EL (cell line): ENCODE measurements around the gene PHLPP1.

Experiments
- DNase-seq: peaks from one replicate; pipeline ENCODE4 v3.0.0-alpha.2; 2016

The PHLPP1 gene

GRCh38 chr18:62856294-62856693 lies 141.0 kb downstream of the PHLPP1 start:
- DNase-seq = no peak

DNA sequence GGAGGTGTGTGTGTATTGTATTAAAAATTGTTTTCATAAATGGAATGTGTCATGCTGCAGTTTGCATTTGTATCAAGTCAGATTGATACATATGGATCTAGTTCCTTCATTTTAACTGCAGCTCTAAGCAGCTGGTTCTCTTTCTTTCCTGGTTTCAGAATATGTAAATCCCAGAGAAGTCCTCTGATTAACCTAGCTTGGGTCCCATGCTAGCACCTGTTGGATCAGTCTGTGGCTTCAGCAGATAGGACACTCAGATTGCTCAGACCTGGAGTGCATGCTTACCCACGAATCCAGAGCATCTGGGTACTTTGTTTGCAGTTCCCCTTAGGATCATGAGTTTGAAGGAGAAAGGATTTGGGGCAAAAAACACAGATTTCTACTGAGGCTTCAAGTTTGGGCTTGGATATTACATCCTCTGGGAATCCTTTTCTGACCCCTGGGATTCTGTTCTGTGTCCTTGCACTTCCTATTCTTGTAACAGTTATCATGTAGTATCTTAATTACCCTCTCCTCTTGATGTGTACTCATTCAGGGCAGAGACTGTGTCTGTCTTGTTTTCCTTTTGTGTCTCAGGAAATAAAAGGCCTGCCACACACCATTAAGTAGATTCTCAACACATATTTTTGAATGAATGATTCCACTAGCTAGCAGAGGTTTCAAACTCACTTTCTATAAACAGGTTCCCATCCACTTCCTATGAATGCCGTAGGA lies 142.1 kb downstream of the PHLPP1 start:
- DNase-seq = no peak

DNA sequence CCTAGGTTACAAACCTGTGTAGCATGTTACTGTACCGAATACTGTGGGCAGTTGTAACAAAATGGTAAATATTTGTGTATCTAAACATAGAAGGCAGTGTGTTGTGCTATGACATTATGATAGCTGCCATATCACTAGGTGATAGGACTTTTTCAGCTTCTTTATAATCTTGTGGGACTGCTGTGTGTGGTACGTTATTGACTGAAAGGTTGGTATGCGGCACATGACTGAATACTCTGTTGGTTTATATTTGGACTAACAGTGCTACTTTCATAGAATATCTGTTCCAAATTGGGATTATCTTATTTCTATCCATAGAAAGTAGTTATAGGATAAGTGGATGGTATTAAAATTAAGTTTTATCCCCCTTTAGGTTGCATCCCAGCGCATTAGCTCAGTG lies 144.7 kb downstream of the PHLPP1 start:
- DNase-seq = no peak

DNA sequence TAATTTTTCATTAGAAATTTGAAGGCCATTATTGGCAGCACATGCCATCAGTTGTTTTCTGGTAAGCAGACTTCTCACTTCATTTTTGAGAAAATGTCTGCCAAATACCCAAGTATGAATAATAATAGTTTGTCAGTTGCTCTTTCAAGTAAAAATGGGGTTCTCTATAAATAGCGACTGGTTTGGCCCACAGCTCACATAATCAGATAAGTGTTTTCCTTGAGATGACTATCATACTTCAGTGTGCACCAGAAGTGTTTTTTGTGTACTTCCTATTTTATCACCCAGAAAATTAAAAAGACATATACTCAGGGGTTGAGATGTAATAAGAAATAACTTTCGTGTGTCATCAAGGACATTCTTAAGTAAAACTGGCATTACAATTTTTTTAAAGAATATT lies 147.1 kb downstream of the PHLPP1 start:
- DNase-seq = peak; percentile 10

DNA sequence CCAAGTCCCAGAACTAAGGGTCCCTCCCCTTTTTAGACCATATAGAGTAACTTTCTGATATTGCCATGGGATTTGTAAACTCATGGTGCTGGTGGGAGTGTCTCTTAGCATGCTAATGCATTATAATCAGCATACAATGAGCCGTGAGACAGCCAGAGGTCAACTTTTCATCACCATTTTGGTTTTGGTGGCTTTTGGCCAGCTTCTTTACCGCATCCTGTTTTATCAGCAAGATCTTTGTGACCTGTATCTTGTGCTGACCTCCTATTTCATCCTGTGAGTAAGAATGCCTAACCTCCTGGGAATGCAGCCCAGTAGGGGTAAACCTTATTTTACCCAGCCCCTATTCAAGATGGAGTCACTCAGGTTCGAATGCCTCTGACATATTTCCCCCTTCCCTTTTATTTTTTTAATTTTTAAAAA lies 148.2 kb downstream of the PHLPP1 start:
- peak; percentile 93 for DNase-seq

- DNase-seq = no peak
Observed at GRCh38 chr18:62865498-62865897, 150.2 kb downstream of the PHLPP1 start.

DNA sequence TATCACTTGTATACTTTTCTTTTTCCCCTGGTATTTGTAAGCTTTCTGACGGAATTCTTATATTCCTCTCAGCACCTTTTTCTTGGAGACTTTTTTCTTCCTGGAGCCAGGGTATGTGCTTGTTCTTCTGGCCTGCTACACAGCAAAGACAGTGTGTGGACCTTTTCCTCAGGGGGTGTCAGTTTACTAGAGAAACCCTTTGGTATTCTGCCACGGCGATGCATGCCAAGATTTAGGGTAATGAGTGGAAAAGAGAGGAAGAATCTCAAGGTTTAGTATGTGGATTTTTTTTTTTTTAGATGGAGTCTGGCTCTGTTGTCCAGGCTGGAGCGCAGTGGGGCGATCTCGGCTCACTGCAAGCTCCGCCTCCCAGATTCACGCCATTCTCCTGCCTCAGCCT lies 152.2 kb downstream of the PHLPP1 start:
- DNase-seq = no peak

- DNase-seq = no peak
Observed at GRCh38 chr18:62868645-62869044, 153.3 kb downstream of the PHLPP1 start.

GRCh38 chr18:62870643-62871042 lies 155.3 kb downstream of the PHLPP1 start:
- DNase-seq = no peak

DNA sequence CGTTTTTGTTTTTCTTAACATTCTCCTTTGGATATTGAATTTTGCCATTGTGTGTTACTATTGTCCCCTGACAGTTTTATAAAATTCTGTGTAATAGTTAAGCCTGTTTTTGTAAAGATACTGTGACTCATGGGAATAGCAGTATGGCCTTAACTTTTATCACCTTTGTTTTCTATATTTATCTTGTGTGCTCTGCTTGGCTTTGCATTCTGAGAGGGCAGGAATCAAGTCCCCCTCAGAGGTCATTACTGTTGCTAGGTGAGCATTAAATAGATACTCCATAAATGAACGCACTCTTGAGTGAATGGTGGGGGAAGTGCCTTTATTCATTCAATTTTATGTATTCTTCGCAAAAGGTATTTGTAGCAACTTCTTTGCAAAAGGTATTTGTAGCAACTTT lies 160.0 kb downstream of the PHLPP1 start:
- DNase-seq = no peak

DNA sequence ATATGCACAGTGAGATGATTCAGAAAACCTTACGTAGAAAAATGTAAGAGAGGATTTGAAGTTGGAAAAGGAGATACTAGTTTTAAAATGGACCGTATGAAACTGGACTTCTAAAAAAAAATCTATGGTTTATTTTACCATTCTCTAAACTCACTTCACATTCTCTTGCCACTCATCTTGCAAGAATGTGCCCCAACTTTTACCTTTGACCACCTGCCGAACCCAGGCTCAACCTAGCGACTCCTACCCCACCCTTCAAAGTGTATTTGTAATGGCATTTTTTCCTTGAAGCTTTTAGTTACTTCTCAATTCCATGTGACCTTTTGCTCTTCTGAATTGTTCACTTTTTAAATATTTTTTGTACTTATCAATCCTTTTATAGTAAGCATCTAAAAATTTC lies 160.8 kb downstream of the PHLPP1 start:
- no peak for DNase-seq

- no peak for DNase-seq
Observed at GRCh38 chr18:62876828-62877227, 161.5 kb downstream of the PHLPP1 start.

GRCh38 chr18:62877411-62878221 lies 162.3 kb downstream of the PHLPP1 start:
- DNase-seq = peak; percentile 85

DNA sequence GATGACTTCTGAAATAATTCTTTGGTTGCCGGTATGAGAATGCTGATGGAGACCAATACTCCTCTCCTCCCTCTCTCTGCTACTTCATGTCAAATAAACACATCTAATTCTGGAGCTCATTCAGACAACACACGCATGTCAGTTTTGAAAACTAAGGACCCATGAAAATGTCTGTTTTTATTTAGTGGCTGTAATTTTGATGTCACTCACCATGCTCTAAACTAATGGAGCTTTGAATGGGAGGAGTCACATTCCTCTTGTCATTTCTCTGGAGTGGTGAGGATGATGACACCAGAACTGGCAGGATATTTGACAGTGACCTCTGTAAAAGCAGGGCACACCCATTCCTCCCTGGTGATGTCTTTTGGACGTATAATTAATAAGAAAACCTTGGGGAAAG lies 163.0 kb downstream of the PHLPP1 start:
- DNase-seq = peak; percentile 41

DNA sequence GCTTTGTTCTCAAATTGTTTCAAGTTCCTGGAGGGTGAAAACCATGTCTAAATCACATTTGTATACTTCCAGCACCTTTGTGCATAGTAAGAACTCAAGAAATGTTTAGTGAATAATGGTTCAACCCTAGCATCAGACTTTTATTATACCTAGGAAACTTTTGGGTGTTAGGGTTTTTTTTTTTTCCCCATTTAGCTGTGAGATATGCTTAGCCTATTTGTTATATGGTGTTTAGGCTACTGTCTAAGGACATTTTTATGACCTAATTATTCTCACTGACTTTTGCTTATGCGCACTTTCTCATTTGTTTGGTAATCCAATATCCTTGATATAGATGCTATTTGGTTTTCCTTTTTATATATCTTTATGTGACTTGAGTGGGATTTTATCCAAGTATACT lies 164.7 kb downstream of the PHLPP1 start:
- no peak for DNase-seq

DNA sequence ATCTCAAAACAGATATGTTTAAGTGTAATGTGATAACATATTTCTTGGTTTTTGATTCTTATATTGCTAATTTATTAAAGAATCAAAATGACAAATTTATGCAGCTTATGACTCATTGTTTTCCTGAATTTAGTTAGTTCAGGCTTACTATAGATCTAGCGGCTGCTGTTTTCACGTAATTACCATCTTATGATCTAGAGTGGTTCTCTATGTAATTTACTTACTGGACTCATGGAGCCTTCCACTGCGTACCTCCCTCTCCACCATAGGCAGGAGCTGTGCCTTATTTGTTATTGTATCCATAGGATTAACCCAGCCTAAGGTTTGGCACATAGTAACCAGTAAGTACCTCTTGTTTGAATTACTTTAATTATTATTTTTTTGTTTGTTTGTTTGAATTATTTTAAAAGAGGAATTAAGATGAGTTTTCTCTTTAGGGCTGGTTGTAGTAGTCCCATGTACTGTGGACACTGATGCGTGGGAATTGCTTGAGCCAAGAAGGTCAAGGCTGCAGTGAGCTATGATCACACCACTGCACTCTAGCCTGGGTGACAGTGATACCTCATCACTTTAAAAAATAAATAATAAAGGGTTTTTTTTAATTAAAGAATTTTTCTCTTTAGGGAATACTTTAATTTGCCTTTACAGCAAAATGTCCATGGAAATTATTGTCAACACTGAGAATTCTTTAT lies 165.5 kb downstream of the PHLPP1 start:
- no peak for DNase-seq

DNA sequence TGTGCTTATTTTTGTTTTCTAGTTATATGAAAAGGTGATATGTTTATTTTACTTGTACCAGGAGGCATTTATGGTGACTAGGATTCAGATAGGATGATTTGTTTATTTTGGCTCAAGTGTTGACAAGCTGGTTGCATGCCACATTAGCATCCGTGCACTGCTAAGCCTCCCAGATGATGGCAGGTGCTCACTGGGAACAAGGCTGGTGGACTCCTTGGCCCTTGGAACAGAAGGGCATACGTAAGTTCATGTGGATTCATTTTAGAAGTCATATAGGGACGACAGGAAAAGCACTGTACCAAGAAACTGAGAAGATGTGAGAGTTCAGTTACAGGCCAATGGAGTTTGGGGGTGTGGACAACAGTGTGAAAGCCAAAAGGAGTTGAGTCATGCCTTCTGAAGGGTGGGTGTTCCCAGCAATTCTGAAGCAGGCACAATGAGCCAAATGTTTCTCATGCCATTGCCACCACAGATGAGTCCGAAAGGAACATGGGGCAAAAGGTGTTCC lies 166.2 kb downstream of the PHLPP1 start:
- peak; percentile 97 for DNase-seq

DNA sequence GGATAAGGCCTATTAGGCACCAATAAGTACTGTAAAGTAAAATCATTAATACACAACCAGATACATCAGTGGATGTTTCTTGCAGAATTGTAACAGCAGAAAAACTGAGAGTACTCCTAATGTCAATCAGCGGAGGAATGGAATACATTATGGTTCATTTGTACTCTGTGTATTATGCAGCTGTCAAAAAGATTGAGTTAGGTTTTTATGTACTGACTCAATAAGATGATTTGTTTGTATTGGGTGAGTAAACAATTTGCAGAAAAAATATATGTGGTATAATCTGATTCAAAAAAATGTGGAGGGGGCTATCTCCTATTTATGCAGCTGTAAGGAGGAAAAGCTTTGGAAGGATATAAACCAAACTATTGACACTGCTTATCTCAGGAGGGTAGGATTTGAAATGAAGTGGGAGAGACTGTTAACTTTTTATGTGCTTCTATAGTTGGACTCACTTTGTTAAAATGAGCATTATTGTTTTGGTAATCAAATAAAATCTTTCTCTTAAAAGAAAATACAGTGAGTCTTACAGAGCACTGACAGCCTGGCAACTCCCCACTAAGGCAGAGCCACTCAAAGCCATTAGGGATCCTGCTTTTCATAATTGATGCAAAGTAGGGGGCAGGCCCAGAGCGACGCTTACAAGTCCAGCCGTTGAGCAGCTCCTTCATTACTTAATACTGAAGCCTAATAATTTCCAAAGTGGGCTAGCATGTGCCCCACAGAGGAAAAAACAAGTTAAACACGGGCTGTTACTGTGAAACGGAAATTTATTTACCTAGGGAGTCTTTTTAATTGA lies 168.8 kb downstream of the PHLPP1 start:
- DNase-seq = no peak

- no peak for DNase-seq
Observed at GRCh38 chr18:62885804-62886203, 170.5 kb downstream of the PHLPP1 start.

DNA sequence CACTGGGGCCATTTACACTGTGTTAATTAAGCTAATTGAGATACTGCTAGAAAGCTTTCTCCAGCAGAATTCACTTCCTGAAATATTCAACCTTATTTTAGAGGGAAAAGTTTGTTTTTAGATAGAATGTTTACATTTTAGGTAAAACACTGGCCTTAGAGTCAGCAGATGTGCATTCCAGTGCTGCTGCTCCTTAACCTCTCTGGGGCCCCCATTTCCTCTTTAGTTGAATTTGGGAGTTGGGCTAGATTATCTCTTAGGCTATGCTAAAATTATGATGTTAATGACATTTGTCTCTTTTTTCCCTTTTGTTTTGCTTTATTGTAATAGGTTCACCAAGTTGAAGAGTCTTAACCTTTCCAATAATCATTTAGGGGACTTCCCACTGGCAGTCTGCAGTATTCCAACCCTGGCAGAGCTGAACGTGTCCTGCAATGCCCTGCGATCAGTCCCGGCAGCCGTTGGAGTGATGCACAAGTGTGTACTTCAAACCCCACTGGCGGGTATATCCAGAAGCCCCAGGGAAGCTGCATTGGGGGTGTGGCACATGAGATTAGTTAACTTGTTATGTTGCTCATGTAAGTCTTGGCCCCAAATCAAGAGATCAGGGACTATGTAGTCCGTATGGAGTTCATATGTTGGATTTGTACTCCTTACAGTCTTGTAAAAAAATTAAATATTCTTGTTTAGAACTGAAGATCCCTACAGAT lies 179.5 kb downstream of the PHLPP1 start:
- no peak for DNase-seq

DNA sequence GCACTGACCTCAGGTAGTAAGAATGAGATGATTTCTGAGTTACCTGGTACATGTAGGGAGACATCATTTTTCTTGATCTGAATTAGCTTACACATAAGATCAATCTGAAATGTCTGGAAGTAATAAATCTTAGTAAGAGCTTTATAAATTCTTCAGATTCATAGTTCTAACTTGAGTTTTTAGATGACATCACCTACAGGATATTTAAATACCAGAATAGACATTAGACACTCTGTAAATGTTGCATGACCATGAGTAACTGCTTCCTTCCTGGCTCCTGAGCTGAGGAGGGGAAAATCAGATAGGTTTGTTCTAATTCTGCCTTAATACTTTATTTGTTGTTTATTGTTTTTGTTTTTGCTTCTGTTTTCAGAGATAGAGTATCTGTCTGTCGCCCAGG lies 181.8 kb downstream of the PHLPP1 start:
- peak; percentile 70 for DNase-seq

GRCh38 chr18:62898359-62898758 lies 183.0 kb downstream of the PHLPP1 start:
- DNase-seq = no peak
